CD14-positive monocyte (primary cell): Measurements from ENCODE around the gene PLAC8L1. TPM values are rescaled to one million over a fixed set of nuclear protein-coding genes. Genes with fewer than 3 reads are reported as not detected.

Experiments used
- DNase-seq, 3 donors: peaks; one replicate each; pipeline ENCODE4 v3.0.0-alpha.2; 2011 to 2022
- H2AFZ ChIP-seq: 2 replicates; pipeline ENCODE4 v1.6.0; 2012; ENCODE audit warnings: mild to moderate bottlenecking, low read depth, low read length, inconsistent platforms; ENCODE audit not compliant: insufficient read depth, poor library complexity, severe bottlenecking
- H3K27ac ChIP-seq, 2 donors: 1 replicate in 1 of 2; 2 replicates in 1 of 2; pipeline ENCODE4 v1.5.1; 2012 to 2013; ENCODE audit warnings: low read length in 2 of 2, control low read depth in 1 of 2, inconsistent platforms in 1 of 2, low read depth in 1 of 2, mild to moderate bottlenecking in 1 of 2
- H3K27me3 ChIP-seq, 2 donors: one replicate each; pipeline versions ENCODE4 v1.6.0 to v1.6.1; 2011 to 2013; ENCODE audit warnings: low read length in 2 of 2; ENCODE audit not compliant: control insufficient read depth in 2 of 2, insufficient read depth in 2 of 2
- H3K36me3 ChIP-seq, 2 donors: replicated peaks in 1 of 2; 1 replicate in 1 of 2; 2 replicates in 1 of 2; pipeline versions ENCODE4 v1.5.1 to v1.6.1; 2012 to 2013; ENCODE audit warnings: low read length in 2 of 2, control low read depth in 1 of 2, inconsistent platforms in 1 of 2, mild to moderate bottlenecking in 1 of 2; ENCODE audit not compliant: insufficient read depth in 2 of 2, control insufficient read depth in 1 of 2
- H3K4me1 ChIP-seq, 2 donors: 1 replicate in 1 of 2; 2 replicates in 1 of 2; pipeline versions ENCODE4 v1.5.1 to v1.6.1; 2012 to 2013; ENCODE audit warnings: low read length in 2 of 2, control low read depth in 1 of 2, inconsistent platforms in 1 of 2, mild to moderate bottlenecking in 1 of 2, moderate library complexity in 1 of 2; ENCODE audit not compliant: insufficient read depth in 2 of 2, control insufficient read depth in 1 of 2
- H3K4me2 ChIP-seq: replicated peaks from 2 replicates; pipeline ENCODE3; 2012; ENCODE audit warnings: low read length, moderate library complexity, mild to moderate bottlenecking; ENCODE audit not compliant: poor library complexity, severe bottlenecking; ENCODE audit errors: extremely low read depth
- H3K4me3 ChIP-seq, 3 experiments: fragments of 200-600 bp in 1 of 3; sonication (generic) in 1 of 3; replicated peaks in 1 of 3; 1 replicate in 2 of 3; 2 replicates in 1 of 3; pipeline ENCODE4 v1.5.1; 2011 to 2013; ENCODE audit warnings: low read length in 3 of 3, mild to moderate bottlenecking in 3 of 3, control low read depth in 2 of 3, low read depth in 2 of 3, inconsistent platforms in 1 of 3, moderate library complexity in 1 of 3
- H3K79me2 ChIP-seq: 2 replicates; pipeline ENCODE4 v1.6.0; 2012; ENCODE audit warnings: mild to moderate bottlenecking, control low read depth, inconsistent platforms, low read length, moderate library complexity; ENCODE audit not compliant: insufficient read depth
- H3K9ac ChIP-seq: 2 replicates; pipeline ENCODE4 v1.6.0; 2017; ENCODE audit warnings: low read length, mild to moderate bottlenecking; ENCODE audit not compliant: insufficient read depth, poor library complexity, severe bottlenecking
- H3K9me3 ChIP-seq, 2 donors: replicated peaks in 1 of 2; 1 replicate in 1 of 2; 2 replicates in 1 of 2; pipeline versions ENCODE4 v1.5.1 to v1.6.1; 2012 to 2013; ENCODE audit warnings: low read length in 2 of 2, control low read depth in 1 of 2; ENCODE audit not compliant: control insufficient read depth in 1 of 2, insufficient read depth in 1 of 2
- H4K20me1 ChIP-seq: 2 replicates; pipeline ENCODE4 v1.6.0; 2012; ENCODE audit warnings: mild to moderate bottlenecking, low read length, control low read depth, moderate library complexity; ENCODE audit not compliant: insufficient read depth
- H3K27ac Mint-ChIP-seq, 7 donors: one replicate each; pipeline ENCODE4 v1.8.0; 2020; ENCODE audit warnings: mild to moderate bottlenecking in 7 of 7, mixed read lengths in 7 of 7, moderate library complexity in 6 of 7, inconsistent platforms in 2 of 7
- H3K27me3 Mint-ChIP-seq, 3 donors: one replicate each; pipeline ENCODE4 v1.8.0; 2021 to 2022; ENCODE audit warnings: low read depth in 3 of 3, mild to moderate bottlenecking in 3 of 3, mixed read lengths in 3 of 3, moderate library complexity in 3 of 3, inconsistent platforms in 1 of 3
- H3K36me3 Mint-ChIP-seq, 2 donors: one replicate each; pipeline ENCODE4 v1.8.0; 2020; ENCODE audit warnings: mixed read lengths in 2 of 2, inconsistent platforms in 1 of 2, mild to moderate bottlenecking in 1 of 2
- H3K4me1 Mint-ChIP-seq: one replicate; pipeline ENCODE4 v1.8.0; 2020; ENCODE audit warnings: mild to moderate bottlenecking, mixed read lengths
- H3K4me3 Mint-ChIP-seq, 2 donors: one replicate each; pipeline ENCODE4 v1.8.0; 2020; ENCODE audit warnings: mild to moderate bottlenecking in 2 of 2, mixed read lengths in 2 of 2, moderate library complexity in 1 of 2
- H3K9me3 Mint-ChIP-seq, 7 donors: one replicate each; pipeline ENCODE4 v1.8.0; 2020 to 2022; ENCODE audit warnings: mixed read lengths in 7 of 7, mild to moderate bottlenecking in 6 of 7, moderate library complexity in 6 of 7, inconsistent platforms in 2 of 7
- WGBS: methylation state at CpG from one replicate; pipeline ENCODE4 v1.1.5; 2013; ENCODE audit warnings: missing lambda C conversion rate; ENCODE audit not compliant: insufficient coverage; 5-methylcytosine and 5-hydroxymethylcytosine counted together
- intact Hi-C, 2 donors: fragments of 100-400 bp; cut with micrococcal nuclease; formaldehyde crosslinking; loops; one replicate each; pipeline versions ENCODE4 v1.15.0 to v1.15.1; 2023
- polyA plus RNA-seq, 3 donors: library from polyadenylated mRNA; depleted of rRNA in 1 of 3; unstranded in 2 of 3; stranded (reverse) in 1 of 3; fragments of 300-500 nt in 2 of 3; fragments of >200 nt in 1 of 3; fragmentation: Illumina TruSeq in 2 of 3; gene quantifications; 1 replicate in 2 of 3; 2 replicates in 1 of 3; pipeline ENCODE4 v1.2.3, GENCODE V29; 2012 to 2021
- TF ChIP-seq, protein P1 (sequence below): fragments of 200-600 bp; IDR thresholded peaks from one replicate; pipeline ENCODE4 v1.8.0; 2022; ENCODE audit warnings: antibody characterized with exemption, mild to moderate bottlenecking

PLAC8L1 gene
- polyA plus RNA-seq, 3 donors: not detected

DNA sequence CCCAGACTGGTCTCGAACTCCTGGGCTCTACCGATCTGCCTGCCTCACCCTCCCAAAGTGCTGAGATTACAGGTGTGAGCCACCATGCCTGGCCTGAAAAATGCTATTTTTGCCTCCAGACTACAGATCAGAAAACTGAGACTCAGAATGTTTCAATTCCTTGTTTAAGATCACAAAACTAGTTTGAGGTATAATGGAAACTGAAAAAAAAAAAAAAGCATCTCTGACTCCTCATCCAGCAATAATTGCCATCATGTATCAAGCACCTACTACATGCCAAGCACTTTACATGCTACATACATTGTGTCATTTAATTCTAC is 35.6 kb downstream of the PLAC8L1 start:
- DNase-seq: no peak
- no CpG with 5 or more reads among the region's 2 CpGs for WGBS
- Histone ChIP-seq H3K27ac (no peak overlapping the region), H3K9me3 (no peaks in the 10 kb centered on the region), H3K36me3 (no peaks in the 10 kb centered on the region), H3K4me3 (no peak overlapping the region), H3K4me1 (no peaks in the 10 kb centered on the region), H3K27me3 (no peaks in the 10 kb centered on the region), H3K4me2 (no peak overlapping the region), H3K79me2 (no peaks in the 10 kb centered on the region), H3K9ac (no peak overlapping the region), H4K20me1 (no peaks in the 10 kb centered on the region), H2AFZ (no peak overlapping the region)
- H3K4me1 Mint-ChIP-seq: no peaks in the 10 kb centered on the region
- H3K27me3 Mint-ChIP-seq: peaks cover 0 to 7% (median 2%) of the 10 kb centered on the region in 3 donors
- H3K36me3 Mint-ChIP-seq: no peaks in the 10 kb centered on the region
- peaks cover 0 to 5% (median 0%) of the 10 kb centered on the region in 7 donors for H3K9me3 Mint-ChIP-seq
- intact Hi-C loops: no loop called here
- no peak overlapping the region for H3K4me3 Mint-ChIP-seq
- H3K27ac Mint-ChIP-seq: no peak overlapping the region
- TF ChIP-seq, protein P1, sequence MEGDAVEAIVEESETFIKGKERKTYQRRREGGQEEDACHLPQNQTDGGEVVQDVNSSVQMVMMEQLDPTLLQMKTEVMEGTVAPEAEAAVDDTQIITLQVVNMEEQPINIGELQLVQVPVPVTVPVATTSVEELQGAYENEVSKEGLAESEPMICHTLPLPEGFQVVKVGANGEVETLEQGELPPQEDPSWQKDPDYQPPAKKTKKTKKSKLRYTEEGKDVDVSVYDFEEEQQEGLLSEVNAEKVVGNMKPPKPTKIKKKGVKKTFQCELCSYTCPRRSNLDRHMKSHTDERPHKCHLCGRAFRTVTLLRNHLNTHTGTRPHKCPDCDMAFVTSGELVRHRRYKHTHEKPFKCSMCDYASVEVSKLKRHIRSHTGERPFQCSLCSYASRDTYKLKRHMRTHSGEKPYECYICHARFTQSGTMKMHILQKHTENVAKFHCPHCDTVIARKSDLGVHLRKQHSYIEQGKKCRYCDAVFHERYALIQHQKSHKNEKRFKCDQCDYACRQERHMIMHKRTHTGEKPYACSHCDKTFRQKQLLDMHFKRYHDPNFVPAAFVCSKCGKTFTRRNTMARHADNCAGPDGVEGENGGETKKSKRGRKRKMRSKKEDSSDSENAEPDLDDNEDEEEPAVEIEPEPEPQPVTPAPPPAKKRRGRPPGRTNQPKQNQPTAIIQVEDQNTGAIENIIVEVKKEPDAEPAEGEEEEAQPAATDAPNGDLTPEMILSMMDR: no peak

DNA sequence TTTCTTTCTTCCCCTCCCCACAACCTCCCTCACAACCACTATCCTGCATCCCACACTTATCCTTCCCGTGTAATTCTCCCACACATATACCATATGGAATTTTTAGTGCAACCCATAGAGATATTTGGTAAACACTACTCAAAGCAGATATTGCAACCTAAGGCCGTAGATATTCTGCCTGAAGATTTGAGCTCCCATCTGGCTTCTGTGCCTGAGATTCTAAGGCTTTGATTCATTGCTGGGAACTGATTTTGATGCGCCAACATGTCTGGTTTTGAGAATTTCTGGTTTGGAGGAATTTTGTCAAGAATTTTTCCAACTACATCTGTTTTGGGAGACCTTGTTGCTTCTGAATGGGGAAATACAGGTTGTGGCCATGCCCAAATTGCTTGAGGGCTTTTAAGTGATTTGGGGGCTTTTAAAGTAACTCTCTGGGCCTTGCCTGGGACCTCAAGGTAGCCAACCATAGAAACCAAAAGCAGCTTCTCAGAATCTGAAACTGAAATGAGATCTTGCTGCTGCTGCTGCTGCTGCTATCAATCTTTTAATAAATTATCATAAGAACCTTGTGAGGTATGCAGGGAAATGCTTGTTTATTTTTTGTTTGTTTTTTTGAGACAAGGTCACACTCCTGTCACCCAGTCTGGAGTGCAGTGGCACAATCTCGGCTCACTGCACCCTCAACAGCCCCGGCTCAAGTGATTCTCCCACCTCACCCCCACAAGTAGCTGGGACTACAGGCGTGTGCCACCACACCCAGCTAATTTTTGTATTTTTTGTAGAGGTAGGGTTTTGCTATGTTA is 36.2 kb downstream of the PLAC8L1 start:
- TF ChIP-seq, protein P1: no peak
- Mint-ChIP-seq H3K27me3 (peaks cover 0 to 7% (median 2%) of the 10 kb centered on the region in 3 donors), H3K36me3 (no peaks in the 10 kb centered on the region), H3K4me1 (no peaks in the 10 kb centered on the region), H3K27ac (no peak overlapping the region), H3K9me3 (peaks cover 0 to 5% (median 0%) of the 10 kb centered on the region in 7 donors), H3K4me3 (no peak overlapping the region)
- H3K27ac ChIP-seq: no peak overlapping the region
- no peaks in the 10 kb centered on the region for H4K20me1 ChIP-seq
- no peak overlapping the region for H3K9ac ChIP-seq
- no peak for DNase-seq
- H3K4me1 ChIP-seq: no peaks in the 10 kb centered on the region
- H3K27me3 ChIP-seq: no peaks in the 10 kb centered on the region
- no peak overlapping the region for H3K4me2 ChIP-seq
- H3K9me3 ChIP-seq: no peaks in the 10 kb centered on the region
- no peaks in the 10 kb centered on the region for H3K36me3 ChIP-seq
- intact Hi-C loops: no loop called here
- no peaks in the 10 kb centered on the region for H3K79me2 ChIP-seq
- H2AFZ ChIP-seq: no peak overlapping the region
- no peak overlapping the region for H3K4me3 ChIP-seq
- 100% methylated on average over 3 of the region's 6 CpGs for WGBS
